Left colon (tissue), 2 donors: ENCODE data around the gene RANBP3. TPM values are rescaled to one million over a fixed set of nuclear protein-coding genes. Genes with fewer than 3 reads are reported as not detected.

Source experiments
- ATAC-seq: fragments of 200-7000 bp; cut with Tn5 transposase; one replicate; pipeline ENCODE4 v1.9.1; 2020; ENCODE audit warnings: mild to moderate bottlenecking, moderate library complexity
- DNase-seq, 2 donors: peaks; one replicate each; pipeline ENCODE4 v3.0.0-alpha.2; 2020
- intact Hi-C, 2 donors: fragments of 100-400 bp; cut with DNase I in 1 of 2; cut with micrococcal nuclease in 1 of 2; formaldehyde crosslinking; loops; one replicate each; pipeline versions ENCODE4 v1.11.2 to v1.14.0; 2022; cut with DNase I, micrococcal nuclease
- total RNA-seq, 2 donors: library from RNA; stranded (reverse); fragmentation: NEBNext Ultra II Directional; extraction: Animal tissue kit (Norgen Biotek cat#: 25700); gene quantifications; one replicate each; pipeline ENCODE4 v1.2.1, GENCODE V29; 2021
- donor health status: DM: no; HTN: no; CAD: no.
- donor health status: DM: yes; HTN: yes; CAD: no.

The RANBP3 gene
- total RNA-seq, 2 donors from 2014 or later, result 44.2 to 50.3 TPM

GRCh38 chr19:5936292-5936592 is 41.7 kb downstream of the RANBP3 start:
- DNase-seq, result no peak
- intact Hi-C loops, result no loop called here
- ATAC-seq, result peak; percentile 14

GRCh38 chr19:5935473-5936291 is 42.3 kb downstream of the RANBP3 start:
- DNase-seq, result no peak
- no peak for ATAC-seq
- intact Hi-C loops, result no loop called here

- ATAC-seq, result no peak
- DNase-seq, result no peak
- intact Hi-C loops, result no loop called here
These were observed 43.0 kb downstream of the RANBP3 start for GRCh38 chr19:5934774-5935472.

- intact Hi-C loops, result no loop called here
- ATAC-seq (no peak), DNase-seq (no peak)
These were observed 43.9 kb downstream of the RANBP3 start for GRCh38 chr19:5934069-5934401.

- ATAC-seq, result no peak
- no peak for DNase-seq
- intact Hi-C loops, result no loop called here
These were observed 44.4 kb downstream of the RANBP3 start for GRCh38 chr19:5933391-5934068.

- DNase-seq (no peak), ATAC-seq (no peak)
- intact Hi-C loops, result no loop called here
These were observed 45.2 kb downstream of the RANBP3 start for GRCh38 chr19:5932609-5933262.

GRCh38 chr19:5932146-5932545 is 45.8 kb downstream of the RANBP3 start:
- ATAC-seq (no peak), DNase-seq (no peak)
- intact Hi-C loops, result no loop called here

GRCh38 chr19:5931251-5931650 is 46.7 kb downstream of the RANBP3 start:
- no peak for ATAC-seq
- intact Hi-C loops, result no loop called here
- DNase-seq, result no peak

- ATAC-seq (peak; percentile 70), DNase-seq (peak in 1 of 2 donors; percentile 36)
- intact Hi-C loops, result no loop called here
These were observed 48.3 kb downstream of the RANBP3 start for GRCh38 chr19:5929625-5930024.

GRCh38 chr19:5929179-5929578 is 48.8 kb downstream of the RANBP3 start:
- no peak for DNase-seq
- ATAC-seq, result no peak
- intact Hi-C loops, result no loop called here

GRCh38 chr19:5927441-5927821 is 50.5 kb downstream of the RANBP3 start:
- DNase-seq, result no peak
- intact Hi-C loops, result no loop called here
- no peak for ATAC-seq

- ATAC-seq (no peak), DNase-seq (no peak)
- intact Hi-C loops, result no loop called here
These were observed 51.1 kb downstream of the RANBP3 start for GRCh38 chr19:5926641-5927440.

- intact Hi-C loops, result no loop called here
- peak; percentile 84 for ATAC-seq
- peak in 1 of 2 donors; percentile 54 for DNase-seq
These were observed 52.0 kb downstream of the RANBP3 start for GRCh38 chr19:5925830-5926427.

GRCh38 chr19:5923356-5923755 is 54.6 kb downstream of the RANBP3 start:
- intact Hi-C loops, result no loop called here
- DNase-seq (no peak), ATAC-seq (no peak)

GRCh38 chr19:5922161-5922545 is 55.8 kb downstream of the RANBP3 start:
- intact Hi-C loops, result no loop called here
- no peak for ATAC-seq
- no peak for DNase-seq

GRCh38 chr19:5921516-5922160 is 56.3 kb downstream of the RANBP3 start:
- DNase-seq (no peak), ATAC-seq (no peak)
- intact Hi-C loops, result no loop called here

GRCh38 chr19:5918463-5919079 is 59.4 kb downstream of the RANBP3 start:
- DNase-seq (no peak), ATAC-seq (no peak)
- intact Hi-C loops, result no loop called here
